HUES6 (cell line): Measurements from ENCODE around the gene PCNP.
"Not testable (repeated sequence)": the region's sequence is repeated elsewhere in the genome, so short reads cannot be mapped to it uniquely, and the experiment has no call there.

Source experiments
- H3K27ac ChIP-seq: 2 replicates; pipeline ENCODE4 v1.7.0; 2013; ENCODE audit warnings: low read depth, mild to moderate bottlenecking, low read length, inconsistent platforms
- H3K27me3 ChIP-seq: 2 replicates; pipeline ENCODE4 v1.6.1; 2013; ENCODE audit warnings: low read length; ENCODE audit not compliant: control insufficient read depth, insufficient read depth
- H3K36me3 ChIP-seq: 2 replicates; pipeline ENCODE4 v1.6.1; 2013; ENCODE audit warnings: low read length; ENCODE audit not compliant: control insufficient read depth, insufficient read depth
- H3K4me1 ChIP-seq: 2 replicates; pipeline ENCODE4 v1.6.1; 2013; ENCODE audit warnings: low read length; ENCODE audit not compliant: control insufficient read depth, insufficient read depth
- H3K4me3 ChIP-seq: 2 replicates; pipeline ENCODE4 v1.5.1; 2013; ENCODE audit warnings: low read depth, low read length
- H3K9ac ChIP-seq: one replicate; pipeline ENCODE4 v1.6.1; 2013; ENCODE audit warnings: mild to moderate bottlenecking, low read length
- H3K9me3 ChIP-seq: 2 replicates; pipeline ENCODE4 v1.6.1; 2013; ENCODE audit warnings: low read depth, low read length; ENCODE audit not compliant: control insufficient read depth, insufficient read depth

PCNP gene

GRCh38 chr3:101571028-101571895, 2.7 kb upstream of the PCNP start:
- H3K36me3 ChIP-seq: peaks cover 10% of the 10 kb centered on the region
- H3K4me1 ChIP-seq: peaks cover 7% of the 10 kb centered on the region
- no peak overlapping the region for H3K4me3 ChIP-seq
- H3K27ac ChIP-seq: no peak overlapping the region
- H3K9ac ChIP-seq: no peak overlapping the region
- no peaks in the 10 kb centered on the region for H3K9me3 ChIP-seq
- no peaks in the 10 kb centered on the region for H3K27me3 ChIP-seq

- Histone ChIP-seq H3K4me1 (peaks cover 7% of the 10 kb centered on the region), H3K27ac (peak overlapping the region; percentile 92), H3K36me3 (peaks cover 22% of the 10 kb centered on the region), H3K9ac (peak overlapping the region; percentile 93), H3K9me3 (no peaks in the 10 kb centered on the region), H3K27me3 (no peaks in the 10 kb centered on the region), H3K4me3 (peak overlapping the region; percentile 92)
These were observed 570 bp downstream of the PCNP start for GRCh38 chr3:101574388-101575112.

GRCh38 chr3:101577286-101577685, 3.3 kb downstream of the PCNP start:
- Histone ChIP-seq H3K4me1 (peaks cover 7% of the 10 kb centered on the region), H3K4me3 (no peak overlapping the region), H3K9ac (no peak overlapping the region), H3K36me3 (peaks cover 35% of the 10 kb centered on the region), H3K27ac (no peak overlapping the region), H3K9me3 (no peaks in the 10 kb centered on the region), H3K27me3 (no peaks in the 10 kb centered on the region)

GRCh38 chr3:101588616-101589015, 14.6 kb downstream of the PCNP start:
- no peaks in the 10 kb centered on the region for H3K4me1 ChIP-seq
- no peak overlapping the region for H3K9ac ChIP-seq
- no peaks in the 10 kb centered on the region for H3K27me3 ChIP-seq
- no peak overlapping the region for H3K4me3 ChIP-seq
- H3K9me3 ChIP-seq: no peaks in the 10 kb centered on the region
- no peak overlapping the region for H3K27ac ChIP-seq
- peaks cover 83% of the 10 kb centered on the region for H3K36me3 ChIP-seq

GRCh38 chr3:101591071-101591470, 17.1 kb downstream of the PCNP start:
- no peak overlapping the region for H3K27ac ChIP-seq
- H3K27me3 ChIP-seq: no peaks in the 10 kb centered on the region
- no peaks in the 10 kb centered on the region for H3K9me3 ChIP-seq
- peaks cover 80% of the 10 kb centered on the region for H3K36me3 ChIP-seq
- H3K4me1 ChIP-seq: no peaks in the 10 kb centered on the region
- no peak overlapping the region for H3K9ac ChIP-seq
- H3K4me3 ChIP-seq: no peak overlapping the region

- Histone ChIP-seq H3K36me3 (no peaks in the 10 kb centered on the region), H3K27me3 (no peaks in the 10 kb centered on the region), H3K9ac (no peak overlapping the region), H3K4me1 (no peaks in the 10 kb centered on the region), H3K4me3 (no peak overlapping the region), H3K27ac (no peak overlapping the region), H3K9me3 (0 out of 2 replicates have a peak, but pooled peaks cover 2% of the 10 kb centered on the region)
These were observed 28.8 kb downstream of the PCNP start for GRCh38 chr3:101602731-101603130.

GRCh38 chr3:101603184-101603583, 29.2 kb downstream of the PCNP start:
- H3K27ac ChIP-seq: no peak overlapping the region
- H3K9me3 ChIP-seq: 0 out of 2 replicates have a peak, but pooled peaks cover 2% of the 10 kb centered on the region
- no peak overlapping the region for H3K4me3 ChIP-seq
- H3K36me3 ChIP-seq: no peaks in the 10 kb centered on the region
- H3K4me1 ChIP-seq: no peaks in the 10 kb centered on the region
- H3K9ac ChIP-seq: no peak overlapping the region
- H3K27me3 ChIP-seq: no peaks in the 10 kb centered on the region

- not testable (repeated sequence) for H3K4me3 ChIP-seq, H3K9me3 ChIP-seq, H3K4me1 ChIP-seq, H3K36me3 ChIP-seq, H3K27ac ChIP-seq, H3K27me3 ChIP-seq, H3K9ac ChIP-seq
These were observed 31.4 kb downstream of the PCNP start for GRCh38 chr3:101605398-101605797.

- Histone ChIP-seq H3K27ac (no peak overlapping the region), H3K4me1 (no peaks in the 10 kb centered on the region), H3K9me3 (no peaks in the 10 kb centered on the region), H3K36me3 (no peaks in the 10 kb centered on the region), H3K9ac (no peak overlapping the region), H3K4me3 (no peak overlapping the region), H3K27me3 (no peaks in the 10 kb centered on the region)
These were observed 37.0 kb downstream of the PCNP start for GRCh38 chr3:101611023-101611422.

GRCh38 chr3:101613014-101613413, 39.0 kb downstream of the PCNP start:
- not testable (repeated sequence) for H3K27ac ChIP-seq, H3K4me3 ChIP-seq, H3K36me3 ChIP-seq, H3K9ac ChIP-seq, H3K9me3 ChIP-seq, H3K4me1 ChIP-seq, H3K27me3 ChIP-seq

GRCh38 chr3:101615525-101615924, 41.5 kb downstream of the PCNP start:
- Histone ChIP-seq H3K36me3 (no peaks in the 10 kb centered on the region), H3K4me1 (no peaks in the 10 kb centered on the region), H3K4me3 (no peak overlapping the region)

More at GRCh38 chr3:101615525-101615924, 41.5 kb downstream of the PCNP start:
- no peaks in the 10 kb centered on the region for H3K27me3 ChIP-seq
- H3K27ac ChIP-seq: no peak overlapping the region
- H3K9me3 ChIP-seq: no peaks in the 10 kb centered on the region
- no peak overlapping the region for H3K9ac ChIP-seq
